Spinal cord (tissue), 10 donors: ENCODE results near the gene TPM1. TPM values are rescaled to one million over a fixed set of nuclear protein-coding genes. Genes with fewer than 3 reads are reported as not detected.

Source experiments
- DNase-seq, 6 donors: peaks; one replicate each; pipeline versions ENCODE4 v3.0.0 to v3.0.0-alpha.2; 2013 to 2015; ENCODE audit warnings: low spot score in 6 of 6, low read depth in 4 of 6
- H3K27ac ChIP-seq: one replicate; pipeline ENCODE4 v1.5.1; 2013; ENCODE audit warnings: low read depth, low read length, control low read depth
- H3K27me3 ChIP-seq: one replicate; pipeline ENCODE4 v1.6.1; 2013; ENCODE audit warnings: low read length; ENCODE audit not compliant: control insufficient read depth, insufficient read depth
- H3K36me3 ChIP-seq: one replicate; pipeline ENCODE4 v1.6.1; 2013; ENCODE audit warnings: low read length; ENCODE audit not compliant: control insufficient read depth, insufficient read depth
- H3K4me1 ChIP-seq: one replicate; pipeline ENCODE4 v1.6.1; 2013; ENCODE audit warnings: low read length; ENCODE audit not compliant: control insufficient read depth, insufficient read depth
- H3K4me3 ChIP-seq: one replicate; pipeline ENCODE4 v1.5.1; 2013; ENCODE audit warnings: low read depth, low read length, control low read depth
- H3K9me3 ChIP-seq: one replicate; pipeline ENCODE4 v1.6.1; 2013; ENCODE audit warnings: low read length; ENCODE audit not compliant: control insufficient read depth, insufficient read depth
- WGBS: methylation state at CpG from one replicate; pipeline ENCODE4 v1.1.5; 2013; ENCODE audit warnings: missing lambda C conversion rate; ENCODE audit not compliant: insufficient coverage; 5-methylcytosine and 5-hydroxymethylcytosine counted together
- polyA plus RNA-seq, 2 donors: library from polyadenylated mRNA; unstranded; fragments of 120-200 nt; gene quantifications; one replicate each; pipeline ENCODE4 v1.2.1, GENCODE V29; 2013; ENCODE audit not compliant: insufficient read length in 2 of 2
- total RNA-seq, 2 donors: library from RNA; depleted of rRNA in 1 of 2; stranded (reverse); fragments of 120-200 nt in 1 of 2; fragments of >200 nt in 1 of 2; gene quantifications; one replicate each; pipeline versions ENCODE4 v1.2.3 to v1.2.4, GENCODE V29; 2013 to 2014
- donor health status: healthy.

Gene TPM1
- total and polyA plus RNA-seq, 4 donors = 184 to 480 (median 216) TPM

- 56% methylated on average over 7 of the region's 11 CpGs for WGBS
- H3K4me3 ChIP-seq = no peak overlapping the region
- H3K4me1 ChIP-seq = no peaks in the 10 kb centered on the region
- H3K27me3 ChIP-seq = no peaks in the 10 kb centered on the region
- DNase-seq = peak in 1 of 6 donors; percentile 59
- no peaks in the 10 kb centered on the region for H3K36me3 ChIP-seq
- H3K9me3 ChIP-seq = peaks cover 2% of the 10 kb centered on the region
- peak overlapping the region; percentile 30 for H3K27ac ChIP-seq
These were observed 29.3 kb upstream of the TPM1 start for GRCh38 chr15:63013052-63013808.

GRCh38 chr15:63014578-63014977 is 28.0 kb upstream of the TPM1 start:
- H3K27ac ChIP-seq = no peak overlapping the region
- no peaks in the 10 kb centered on the region for H3K36me3 ChIP-seq
- H3K4me1 ChIP-seq = peaks cover 1% of the 10 kb centered on the region
- 77% methylated on average over 4 of the region's 4 CpGs for WGBS
- H3K27me3 ChIP-seq = peaks cover 2% of the 10 kb centered on the region
- no peak overlapping the region for H3K4me3 ChIP-seq
- H3K9me3 ChIP-seq = peaks cover 2% of the 10 kb centered on the region
- no peak for DNase-seq

GRCh38 chr15:63015618-63016017 is 26.9 kb upstream of the TPM1 start:
- Histone ChIP-seq H3K4me3 (no peak overlapping the region), H3K27ac (no peak overlapping the region), H3K4me1 (peaks cover 4% of the 10 kb centered on the region), H3K27me3 (peaks cover 2% of the 10 kb centered on the region), H3K9me3 (peaks cover 2% of the 10 kb centered on the region), H3K36me3 (no peaks in the 10 kb centered on the region)
- DNase-seq = no peak
- WGBS = 100% methylated on average over 1 of the region's 1 CpG

- Histone ChIP-seq H3K36me3 (no peaks in the 10 kb centered on the region), H3K9me3 (peaks cover 2% of the 10 kb centered on the region), H3K27ac (no peak overlapping the region), H3K4me1 (peaks cover 4% of the 10 kb centered on the region), H3K4me3 (no peak overlapping the region), H3K27me3 (peaks cover 2% of the 10 kb centered on the region)
- no peak for DNase-seq
- no CpG with 5 or more reads among the region's 2 CpGs for WGBS
These were observed 26.3 kb upstream of the TPM1 start for GRCh38 chr15:63016234-63016633.

- no peak for DNase-seq
- Histone ChIP-seq H3K36me3 (no peaks in the 10 kb centered on the region), H3K9me3 (peaks cover 2% of the 10 kb centered on the region), H3K27me3 (peaks cover 2% of the 10 kb centered on the region), H3K4me3 (no peak overlapping the region), H3K27ac (no peak overlapping the region), H3K4me1 (peaks cover 4% of the 10 kb centered on the region)
- 83% methylated on average over 1 of the region's 1 CpG for WGBS
These were observed 23.9 kb upstream of the TPM1 start for GRCh38 chr15:63018639-63019038.

GRCh38 chr15:63019511-63020109 is 22.9 kb upstream of the TPM1 start:
- H3K4me1 ChIP-seq = peaks cover 4% of the 10 kb centered on the region
- H3K36me3 ChIP-seq = no peaks in the 10 kb centered on the region
- H3K27ac ChIP-seq = no peak overlapping the region
- DNase-seq = no peak
- H3K9me3 ChIP-seq = peaks cover 2% of the 10 kb centered on the region
- H3K27me3 ChIP-seq = peaks cover 2% of the 10 kb centered on the region
- H3K4me3 ChIP-seq = no peak overlapping the region
- WGBS = 72% methylated on average over 8 of the region's 9 CpGs

GRCh38 chr15:63020128-63020527 is 22.4 kb upstream of the TPM1 start:
- no peak for DNase-seq
- Histone ChIP-seq H3K27ac (no peak overlapping the region), H3K4me1 (peaks cover 4% of the 10 kb centered on the region), H3K36me3 (no peaks in the 10 kb centered on the region), H3K27me3 (peaks cover 2% of the 10 kb centered on the region), H3K9me3 (peaks cover 2% of the 10 kb centered on the region), H3K4me3 (no peak overlapping the region)
- no CpG with 5 or more reads among the region's 3 CpGs for WGBS

- WGBS = 44% methylated on average over 3 of the region's 7 CpGs
- peak in 2 of 6 donors; percentile 45 to 48 for DNase-seq
- H3K27me3 ChIP-seq = peaks cover 2% of the 10 kb centered on the region
- H3K36me3 ChIP-seq = no peaks in the 10 kb centered on the region
- no peak overlapping the region for H3K4me3 ChIP-seq
- H3K4me1 ChIP-seq = peaks cover 4% of the 10 kb centered on the region
- H3K9me3 ChIP-seq = peaks cover 2% of the 10 kb centered on the region
- no peak overlapping the region for H3K27ac ChIP-seq
These were observed 21.7 kb upstream of the TPM1 start for GRCh38 chr15:63020759-63021430.

GRCh38 chr15:63022181-63022580 is 20.4 kb upstream of the TPM1 start:
- H3K4me1 ChIP-seq = peaks cover 4% of the 10 kb centered on the region
- 89% methylated on average over 2 of the region's 2 CpGs for WGBS
- H3K4me3 ChIP-seq = no peak overlapping the region
- no peak for DNase-seq
- no peaks in the 10 kb centered on the region for H3K36me3 ChIP-seq
- peaks cover 2% of the 10 kb centered on the region for H3K27me3 ChIP-seq
- no peak overlapping the region for H3K27ac ChIP-seq
- peaks cover 2% of the 10 kb centered on the region for H3K9me3 ChIP-seq
